ENCODE measurements around the gene PROCA1. TPM values are rescaled to one million over a fixed set of nuclear protein-coding genes. Genes with fewer than 3 reads are reported as not detected.

The PROCA1 gene
- polyA plus RNA-seq, 3 donors = 0.31 to 8.9 (median 0.78) TPM

- peaks cover 22% of the 10 kb centered on the region for H4K20me1 ChIP-seq (ENCODE audit: insufficient read depth, low read length)
- no peak overlapping the region for H3K9ac ChIP-seq (ENCODE audit: insufficient read depth, low read length, poor library complexity, severe bottlenecking)
- TF ChIP-seq CTCF (IDR thresholded peaks at IDR 0.05) = no peak
- no peaks in the 10 kb centered on the region for H3K4me1 ChIP-seq (ENCODE audit: control insufficient read depth in 1 of 2, insufficient read depth in 2 of 2, low read length in 2 of 2)
- H2AFZ ChIP-seq (ENCODE audit: insufficient read depth, low read depth, low read length, poor library complexity, severe bottlenecking) = no peak overlapping the region
- peaks cover 0 to 2% (median 0%) of the 10 kb centered on the region in 3 donors for H3K27me3 Mint-ChIP-seq (ENCODE audit: low read depth in 3 of 3)
- 97% methylated on average over 8 of the region's 8 CpGs for WGBS (ENCODE audit: insufficient coverage)
- no peak overlapping the region for H3K4me3 ChIP-seq (replicated peaks in 1 of 3; ENCODE audit: low read depth in 2 of 3, low read length in 3 of 3)
- H3K79me2 ChIP-seq (ENCODE audit: insufficient read depth, low read length) = no peaks in the 10 kb centered on the region
- no peaks in the 10 kb centered on the region for H3K9me3 ChIP-seq (replicated peaks in 1 of 2; ENCODE audit: control insufficient read depth in 1 of 2, insufficient read depth in 1 of 2, low read length in 2 of 2)
- H3K36me3 Mint-ChIP-seq = peaks cover 93 to 98% of the 10 kb centered on the region in 2 donors
- H3K27ac Mint-ChIP-seq = no peak overlapping the region
- no peak overlapping the region for H3K27ac ChIP-seq (ENCODE audit: low read depth in 1 of 2, low read length in 2 of 2)
- no peaks in the 10 kb centered on the region for H3K27me3 ChIP-seq (ENCODE audit: control insufficient read depth in 2 of 2, insufficient read depth in 2 of 2, low read length in 2 of 2)
- H3K4me3 Mint-ChIP-seq = no peak overlapping the region
- intact Hi-C loops (cut with micrococcal nuclease) = no loop called here
- H3K4me1 Mint-ChIP-seq = no peaks in the 10 kb centered on the region
- H3K4me2 ChIP-seq (replicated peaks; ENCODE audit: extremely low read depth, low read length, poor library complexity, severe bottlenecking) = no peak overlapping the region
- peaks cover 91 to 98% of the 10 kb centered on the region in 2 donors for H3K36me3 ChIP-seq (replicated peaks in 1 of 2; ENCODE audit: control insufficient read depth in 1 of 2, insufficient read depth in 2 of 2, low read length in 2 of 2)
- no peaks in the 10 kb centered on the region for H3K9me3 Mint-ChIP-seq
- no peak for DNase-seq
These were observed 11.4 kb downstream of the PROCA1 start for GRCh38 chr17:28700278-28700677.

GRCh38 chr17:28698253-28698941, 13.3 kb downstream of the PROCA1 start:
- 89% methylated on average over 6 of the region's 6 CpGs for WGBS (ENCODE audit: insufficient coverage)
- H3K9me3 ChIP-seq (replicated peaks in 1 of 2; ENCODE audit: control insufficient read depth in 1 of 2, insufficient read depth in 1 of 2, low read length in 2 of 2) = no peaks in the 10 kb centered on the region
- no peak overlapping the region for H3K4me3 ChIP-seq (replicated peaks in 1 of 3; ENCODE audit: low read depth in 2 of 3, low read length in 3 of 3)
- H3K4me1 ChIP-seq (ENCODE audit: control insufficient read depth in 1 of 2, insufficient read depth in 2 of 2, low read length in 2 of 2) = no peaks in the 10 kb centered on the region
- TF ChIP-seq CTCF (IDR thresholded peaks at IDR 0.05) = no peak
- Mint-ChIP-seq H3K4me3 (no peak overlapping the region), H3K36me3 (peaks cover 98 to 100% of the 10 kb centered on the region in 2 donors), H3K4me1 (no peaks in the 10 kb centered on the region), H3K27ac (peak overlapping the region in 4 of 7 donors; percentile 7 to 57 (median 31)), H3K27me3 (ENCODE audit: low read depth in 3 of 3) (peaks cover 0 to 2% (median 0%) of the 10 kb centered on the region in 3 donors), H3K9me3 (no peaks in the 10 kb centered on the region)
- intact Hi-C loops (cut with micrococcal nuclease) = no loop called here
- no peaks in the 10 kb centered on the region for H3K79me2 ChIP-seq (ENCODE audit: insufficient read depth, low read length)
- H3K36me3 ChIP-seq (replicated peaks in 1 of 2; ENCODE audit: control insufficient read depth in 1 of 2, insufficient read depth in 2 of 2, low read length in 2 of 2) = peaks cover 99 to 100% of the 10 kb centered on the region in 2 donors
- no peak for DNase-seq
- no peak overlapping the region for H3K9ac ChIP-seq (ENCODE audit: insufficient read depth, low read length, poor library complexity, severe bottlenecking)
- H3K27me3 ChIP-seq (ENCODE audit: control insufficient read depth in 2 of 2, insufficient read depth in 2 of 2, low read length in 2 of 2) = no peaks in the 10 kb centered on the region
- no peak overlapping the region for H2AFZ ChIP-seq (ENCODE audit: insufficient read depth, low read depth, low read length, poor library complexity, severe bottlenecking)
- H4K20me1 ChIP-seq (ENCODE audit: insufficient read depth, low read length) = peaks cover 19% of the 10 kb centered on the region
- no peak overlapping the region for H3K4me2 ChIP-seq (replicated peaks; ENCODE audit: extremely low read depth, low read length, poor library complexity, severe bottlenecking)
- no peak overlapping the region for H3K27ac ChIP-seq (ENCODE audit: low read depth in 1 of 2, low read length in 2 of 2)

All from CD14-positive monocyte (primary cell).